BLaER1 treated with 17β-estradiol and CSF1 and Interleukin-3, amounts not matched to agents 10 nM and 100 nM (cell line): ENCODE results near the gene DIP2B.

Experiments used
- H3K27ac ChIP-seq, 11 experiments: shearing (Covaris generic); formaldehyde crosslinking; 2 replicates each; pipeline ENCODE4 v1.8.1; 2022
- H3K27me3 ChIP-seq, 11 experiments: shearing (Covaris generic); formaldehyde crosslinking; 2 replicates each; pipeline ENCODE4 v1.8.1; 2022
- H3K36me3 ChIP-seq, 11 experiments: shearing (Covaris generic); formaldehyde crosslinking; 2 replicates each; pipeline ENCODE4 v1.8.1; 2022
- H3K4me1 ChIP-seq, 10 experiments: shearing (Covaris generic); formaldehyde crosslinking; 2 replicates each; pipeline ENCODE4 v1.8.1; 2022
- H3K4me2 ChIP-seq, 11 experiments: shearing (Covaris generic); formaldehyde crosslinking; 2 replicates each; pipeline ENCODE4 v1.8.1; 2022
- H3K4me3 ChIP-seq, 10 experiments: shearing (Covaris generic); formaldehyde crosslinking; 2 replicates each; pipeline ENCODE4 v1.8.1; 2022
- H3K9ac ChIP-seq, 11 experiments: shearing (Covaris generic); formaldehyde crosslinking; 2 replicates each; pipeline ENCODE4 v1.8.1; 2022
- H3K9me3 ChIP-seq, 11 experiments: shearing (Covaris generic); formaldehyde crosslinking; replicated peaks in 1 of 11; 2 replicates each; pipeline ENCODE4 v1.8.1; 2022
- H4K20me1 ChIP-seq, 11 experiments: shearing (Covaris generic); formaldehyde crosslinking; 2 replicates each; pipeline ENCODE4 v1.8.1; 2022
- Cebpa-rat ChIP-seq, 11 experiments: shearing (Covaris generic); IDR thresholded peaks; 2 replicates each; pipeline ENCODE4 v1.8.1; 2022

Gene DIP2B

GRCh38 chr12:50581226-50582184 lies 76.7 kb downstream of the DIP2B start:
- no peak overlapping the region for H3K4me3 ChIP-seq
- peak overlapping the region in 5 of 11 experiments; percentile 54 to 77 (median 67); a peak in 9 of 22 replicates for H3K27ac ChIP-seq
- H3K9me3 ChIP-seq: peaks cover 0 to 20% (median 7%) of the 10 kb centered on the region in 11 experiments; a peak in 9 of 22 replicates
- H3K4me1 ChIP-seq: peaks cover 12 to 87% (median 50%) of the 10 kb centered on the region in 10 experiments
- peak overlapping the region in 7 of 11 experiments; percentile 61 to 86 (median 70); a peak in 13 of 22 replicates for H3K4me2 ChIP-seq
- H3K27me3 ChIP-seq: no peaks in the 10 kb centered on the region; a peak in 1 of 22 replicates
- no peak for TF ChIP-seq Cebpa-rat (IDR thresholded peaks at IDR 0.05)
- peaks cover 0 to 70% (median 17%) of the 10 kb centered on the region in 11 experiments; a peak in 10 of 22 replicates for H4K20me1 ChIP-seq
- peaks cover 21 to 68% (median 36%) of the 10 kb centered on the region in 11 experiments for H3K36me3 ChIP-seq
- H3K9ac ChIP-seq: no peak overlapping the region; a peak in 1 of 22 replicates

- H3K4me1 ChIP-seq: peaks cover 12 to 95% (median 40%) of the 10 kb centered on the region in 10 experiments
- no peak for TF ChIP-seq Cebpa-rat (IDR thresholded peaks at IDR 0.05)
Observed at GRCh38 chr12:50584135-50584534, 79.3 kb downstream of the DIP2B start.

GRCh38 chr12:50589650-50590435 lies 85.1 kb downstream of the DIP2B start:
- H3K4me2 ChIP-seq: peak overlapping the region in 6 of 11 experiments; percentile 25 to 65 (median 46); a peak in 11 of 22 replicates
- peaks cover 4 to 28% (median 10%) of the 10 kb centered on the region in 11 experiments; a peak in 17 of 22 replicates for H3K36me3 ChIP-seq
- H3K27me3 ChIP-seq: no peaks in the 10 kb centered on the region
- TF ChIP-seq Cebpa-rat (IDR thresholded peaks at IDR 0.05): no peak
- H3K27ac ChIP-seq: peak overlapping the region in 5 of 11 experiments; percentile 1 to 54 (median 13); a peak in 5 of 22 replicates
- H3K9me3 ChIP-seq: peaks cover 0 to 14% (median 4%) of the 10 kb centered on the region in 11 experiments; a peak in 8 of 22 replicates
- no peak overlapping the region for H3K9ac ChIP-seq
- peaks cover 1 to 91% (median 54%) of the 10 kb centered on the region in 11 experiments; a peak in 17 of 22 replicates for H4K20me1 ChIP-seq
- no peak overlapping the region for H3K4me3 ChIP-seq
- peaks cover 0 to 76% (median 11%) of the 10 kb centered on the region in 10 experiments; a peak in 14 of 20 replicates for H3K4me1 ChIP-seq

More at GRCh38 chr12:50584135-50584534, 79.3 kb downstream of the DIP2B start:
- peaks cover 21 to 59% (median 33%) of the 10 kb centered on the region in 11 experiments for H3K36me3 ChIP-seq
- H3K4me2 ChIP-seq: peak overlapping the region in 2 of 11 experiments; percentile 2 to 35; a peak in 1 of 22 replicates
- no peaks in the 10 kb centered on the region; a peak in 1 of 22 replicates for H3K27me3 ChIP-seq
- no peak overlapping the region for H3K27ac ChIP-seq
- H3K4me3 ChIP-seq: no peak overlapping the region
- H4K20me1 ChIP-seq: peaks cover 0 to 90% (median 23%) of the 10 kb centered on the region in 11 experiments; a peak in 12 of 22 replicates
- no peak overlapping the region for H3K9ac ChIP-seq
- H3K9me3 ChIP-seq: peaks cover 0 to 20% (median 8%) of the 10 kb centered on the region in 11 experiments; a peak in 10 of 22 replicates

GRCh38 chr12:50590869-50591268 lies 86.1 kb downstream of the DIP2B start:
- Histone ChIP-seq H3K27me3 (no peaks in the 10 kb centered on the region), H3K36me3 (peaks cover 0 to 24% (median 2%) of the 10 kb centered on the region in 11 experiments; a peak in 6 of 22 replicates), H3K9me3 (peaks cover 0 to 8% (median 0%) of the 10 kb centered on the region in 11 experiments; a peak in 5 of 22 replicates), H3K9ac (no peak overlapping the region), H3K27ac (peak overlapping the region in 2 of 11 experiments; percentile 3 to 20; a peak in 1 of 22 replicates), H4K20me1 (peaks cover 12 to 91% (median 56%) of the 10 kb centered on the region in 11 experiments; a peak in 18 of 22 replicates), H3K4me3 (no peak overlapping the region), H3K4me2 (no peak overlapping the region), H3K4me1 (peaks cover 0 to 78% (median 11%) of the 10 kb centered on the region in 10 experiments; a peak in 14 of 20 replicates)
- no peak for TF ChIP-seq Cebpa-rat (IDR thresholded peaks at IDR 0.05)

- H3K4me1 ChIP-seq: peaks cover 7 to 74% (median 30%) of the 10 kb centered on the region in 10 experiments; a peak in 19 of 20 replicates
- no peaks in the 10 kb centered on the region for H3K27me3 ChIP-seq
- no peak overlapping the region for H3K27ac ChIP-seq
- TF ChIP-seq Cebpa-rat (IDR thresholded peaks at IDR 0.05): no peak
- no peak overlapping the region for H3K4me3 ChIP-seq
- H3K9ac ChIP-seq: no peak overlapping the region
- H3K9me3 ChIP-seq: no peaks in the 10 kb centered on the region
- H3K4me2 ChIP-seq: 0 out of 22 replicates have a peak overlapping the region, but pooled peaks of 1 of the 11 experiments have one; percentile 12
- peaks cover 12 to 90% (median 45%) of the 10 kb centered on the region in 11 experiments; a peak in 17 of 22 replicates for H4K20me1 ChIP-seq
- peaks cover 0 to 16% (median 5%) of the 10 kb centered on the region in 11 experiments; a peak in 7 of 22 replicates for H3K36me3 ChIP-seq
Observed at GRCh38 chr12:50595667-50596066, 90.9 kb downstream of the DIP2B start.

GRCh38 chr12:50597200-50598195 lies 92.7 kb downstream of the DIP2B start:
- Histone ChIP-seq H3K27me3 (no peaks in the 10 kb centered on the region), H3K4me2 (peak overlapping the region in 8 of 11 experiments; percentile 31 to 80 (median 54); a peak in 15 of 22 replicates), H3K9ac (peak overlapping the region in 3 of 11 experiments; percentile 4 to 53 (median 14); a peak in 2 of 22 replicates), H3K4me1 (peaks cover 7 to 76% (median 30%) of the 10 kb centered on the region in 10 experiments; a peak in 19 of 20 replicates), H4K20me1 (peaks cover 12 to 89% (median 34%) of the 10 kb centered on the region in 11 experiments; a peak in 17 of 22 replicates), H3K27ac (peak overlapping the region in 4 of 11 experiments; percentile 3 to 65 (median 15); a peak in 8 of 22 replicates), H3K4me3 (no peak overlapping the region), H3K9me3 (peaks cover 0 to 7% (median 0%) of the 10 kb centered on the region in 11 experiments; a peak in 3 of 22 replicates), H3K36me3 (peaks cover 0 to 27% (median 16%) of the 10 kb centered on the region in 11 experiments; a peak in 13 of 22 replicates)
- TF ChIP-seq Cebpa-rat (IDR thresholded peaks at IDR 0.05): no peak
